HG03457 (cell line): ENCODE data around the gene EIF4G3.
"Not testable (repeated sequence)": the region's sequence is repeated elsewhere in the genome, so short reads cannot be mapped to it uniquely, and the experiment has no call there.

Experiments
- ATAC-seq: cut with Tn5 transposase; IDR thresholded peaks from one replicate; pipeline ENCODE4 v1.9.1; 2021; ENCODE audit warnings: moderate number of reproducible peaks; ENCODE audit not compliant: unreplicated experiment

Gene EIF4G3

GRCh38 chr1:20837554-20838192 is 339.0 kb downstream of the EIF4G3 start:
- ATAC-seq = no peak

- no peak for ATAC-seq
Measured at GRCh38 chr1:20836230-20836629, 340.5 kb downstream of the EIF4G3 start.

- no peak for ATAC-seq
Measured at GRCh38 chr1:20834780-20835179, 341.9 kb downstream of the EIF4G3 start.

- no peak for ATAC-seq
Measured at GRCh38 chr1:20834192-20834591, 342.5 kb downstream of the EIF4G3 start.

- no peak for ATAC-seq
Measured at GRCh38 chr1:20830378-20830777, 346.3 kb downstream of the EIF4G3 start.

GRCh38 chr1:20829946-20830345 is 346.8 kb downstream of the EIF4G3 start:
- no peak for ATAC-seq

- no peak for ATAC-seq
Measured at GRCh38 chr1:20829531-20829930, 347.2 kb downstream of the EIF4G3 start.

- no peak for ATAC-seq
Measured at GRCh38 chr1:20823845-20824244, 352.9 kb downstream of the EIF4G3 start.

- no peak for ATAC-seq
Measured at GRCh38 chr1:20821466-20821865, 355.2 kb downstream of the EIF4G3 start.

- no peak for ATAC-seq
Measured at GRCh38 chr1:20819818-20820217, 356.9 kb downstream of the EIF4G3 start.

GRCh38 chr1:20814534-20814871 is 362.2 kb downstream of the EIF4G3 start:
- no peak for ATAC-seq

GRCh38 chr1:20811916-20812315 is 364.8 kb downstream of the EIF4G3 start:
- no peak for ATAC-seq

GRCh38 chr1:20793236-20793635 is 383.5 kb downstream of the EIF4G3 start:
- no peak for ATAC-seq

GRCh38 chr1:20792196-20792595 is 384.5 kb downstream of the EIF4G3 start:
- no peak for ATAC-seq

- no peak for ATAC-seq
Measured at GRCh38 chr1:20790785-20791184, 385.9 kb downstream of the EIF4G3 start.

GRCh38 chr1:20789598-20789997 is 387.1 kb downstream of the EIF4G3 start:
- not testable (repeated sequence) for ATAC-seq

- no peak for ATAC-seq
Measured at GRCh38 chr1:20787840-20788795, 388.6 kb downstream of the EIF4G3 start.

GRCh38 chr1:20787029-20787839 is 389.5 kb downstream of the EIF4G3 start, which contains the start of gene HP1BP3:
Gene HP1BP3 (minus strand): TSS chr1:20787307. CDS start chr1:20780440, 6,867 bp downstream.
- ATAC-seq = peak; percentile 35

- peak; percentile 62 for ATAC-seq
Measured at GRCh38 chr1:20786253-20787028, 390.3 kb downstream of the EIF4G3 start.

- ATAC-seq = peak; percentile 10
Measured at GRCh38 chr1:20785907-20786252, 390.8 kb downstream of the EIF4G3 start.

GRCh38 chr1:20775700-20776099 is 401.0 kb downstream of the EIF4G3 start:
- no peak for ATAC-seq
